Measurements from ENCODE around the gene MYOG.

DNA sequence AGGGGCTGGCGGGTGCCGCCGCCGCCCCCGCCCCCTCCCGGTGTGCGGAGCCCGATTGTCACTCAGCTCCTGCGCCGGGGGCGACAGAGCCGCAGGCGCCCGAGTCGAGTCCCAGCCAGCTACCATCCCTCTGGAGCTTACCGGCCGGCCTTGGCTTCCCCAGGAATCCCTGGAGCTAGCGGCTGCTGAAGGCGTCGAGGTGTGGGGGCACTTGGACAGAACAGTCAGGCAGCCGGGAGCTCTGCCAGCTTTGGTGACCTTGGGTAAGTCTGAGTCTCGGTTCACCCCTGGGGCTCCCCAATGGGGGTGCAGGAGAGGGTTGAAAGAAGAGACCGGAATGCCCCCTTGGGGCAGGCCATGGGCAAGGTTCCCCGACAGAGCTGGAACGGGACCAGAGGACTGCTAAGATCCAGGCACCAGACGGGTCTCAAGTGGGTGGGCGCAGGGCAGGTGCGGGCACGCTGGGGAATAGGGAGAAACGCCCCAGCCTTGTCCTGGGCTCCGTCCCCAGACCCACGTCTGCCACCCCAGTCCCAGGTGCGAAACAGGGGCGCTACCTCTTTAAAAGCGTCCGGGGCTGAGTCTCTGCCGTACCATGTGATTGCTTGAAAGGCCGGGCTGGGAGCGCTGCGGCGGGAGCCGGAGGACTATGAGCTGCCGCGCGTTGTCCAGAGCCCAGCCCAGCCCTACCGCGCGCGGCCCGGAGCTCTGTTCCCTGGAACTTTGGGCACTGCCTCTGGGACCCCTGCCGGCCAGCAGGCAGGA lies 42.0 kb upstream of the MYOG start, which contains the start of gene ADORA1:
- TF ChIP-seq CTCF (conservative IDR thresholded peaks at IDR 0.05; ENCODE audit: low read length) (no peak), EZH2phosphoT487 (IDR thresholded peaks at IDR 0.05; ENCODE audit: borderline replicate concordance, low read depth, low read length) (no peak)
